ENCODE results near the gene PPP2R3A.
"Not testable (repeated sequence)": the region's sequence is repeated elsewhere in the genome, so short reads cannot be mapped to it uniquely, and the experiment has no call there.

PPP2R3A gene

DNA sequence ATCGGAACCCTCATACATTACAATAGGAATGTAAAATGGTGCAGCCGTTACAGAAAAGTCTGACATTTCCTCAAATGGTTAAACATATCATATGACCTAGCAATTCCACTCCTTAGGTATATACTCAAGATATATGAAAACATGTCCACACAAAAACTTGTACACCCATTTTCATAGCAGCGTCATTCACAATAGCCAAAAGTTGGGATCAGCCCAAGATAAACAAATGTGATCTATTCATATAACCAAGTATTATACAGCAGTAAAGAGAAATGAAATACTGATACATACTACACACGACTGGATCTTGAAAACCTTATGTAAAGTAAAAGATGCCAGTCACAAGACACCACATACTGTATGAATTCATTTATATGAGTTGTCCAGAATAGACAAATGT lies 128.2 kb downstream of the PPP2R3A start:
- no peak for DNase-seq (ENCODE audit: low read depth in 2 of 2)

DNA sequence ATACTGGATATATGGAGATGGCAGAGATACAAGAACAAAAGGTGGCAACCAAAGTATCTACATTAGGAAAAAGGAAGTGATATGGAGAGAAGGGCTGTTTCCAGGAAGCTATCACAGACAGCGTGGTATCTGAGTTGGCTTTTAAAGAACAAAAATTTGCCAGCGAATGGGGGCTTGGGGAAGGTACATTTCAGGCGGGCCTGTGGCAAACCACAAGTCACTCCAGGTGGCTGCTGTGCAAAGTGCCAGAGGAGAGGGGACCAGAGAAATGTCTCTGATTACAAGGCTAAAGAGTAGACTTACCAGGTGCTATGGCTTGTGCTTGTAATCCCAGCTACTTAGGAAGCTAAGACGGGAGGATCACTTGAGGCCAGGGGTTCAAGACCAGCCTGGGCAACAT lies 139.5 kb downstream of the PPP2R3A start:
- no peak for DNase-seq (ENCODE audit: low read depth in 2 of 2)

DNA sequence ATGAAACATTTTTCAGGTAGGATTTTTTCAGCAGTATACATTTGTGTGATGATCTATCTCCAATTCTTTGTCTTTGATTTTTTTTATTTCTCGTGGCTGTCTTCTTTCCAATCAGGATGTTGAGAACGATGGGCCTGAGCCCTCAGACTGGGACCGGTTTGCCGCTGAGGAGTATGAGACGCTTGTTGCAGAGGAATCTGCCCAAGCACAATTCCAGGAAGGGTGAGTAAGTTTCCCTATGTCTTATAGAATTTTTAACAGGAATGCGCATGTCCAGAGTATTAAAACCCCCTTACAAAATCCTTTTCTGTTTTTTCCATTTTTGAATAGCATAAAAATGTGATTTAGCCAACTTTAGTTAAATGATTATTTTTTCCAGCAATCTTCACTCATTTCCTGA lies 140.6 kb downstream of the PPP2R3A start:
- no peak for DNase-seq (ENCODE audit: low read depth in 2 of 2)

DNA sequence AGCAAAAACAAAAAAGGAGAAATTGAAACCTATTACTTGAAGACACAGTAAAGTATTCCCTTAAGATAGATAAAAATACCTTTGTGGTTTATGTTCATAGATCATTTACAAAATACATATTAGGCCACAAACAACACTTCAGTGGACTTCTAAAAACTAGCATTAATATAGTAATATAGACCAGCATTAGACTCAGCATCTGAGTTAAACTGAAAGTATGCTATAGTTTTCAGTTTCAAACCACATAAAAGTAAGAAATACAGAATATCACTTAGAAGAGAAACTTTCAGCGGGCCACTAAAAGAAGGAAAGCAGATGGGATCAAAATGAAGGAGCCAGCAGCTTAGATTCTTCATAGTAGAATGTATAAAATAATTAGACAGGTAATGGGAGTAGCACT lies 144.0 kb downstream of the PPP2R3A start:
- no peak for DNase-seq (ENCODE audit: low read depth in 2 of 2)

DNA sequence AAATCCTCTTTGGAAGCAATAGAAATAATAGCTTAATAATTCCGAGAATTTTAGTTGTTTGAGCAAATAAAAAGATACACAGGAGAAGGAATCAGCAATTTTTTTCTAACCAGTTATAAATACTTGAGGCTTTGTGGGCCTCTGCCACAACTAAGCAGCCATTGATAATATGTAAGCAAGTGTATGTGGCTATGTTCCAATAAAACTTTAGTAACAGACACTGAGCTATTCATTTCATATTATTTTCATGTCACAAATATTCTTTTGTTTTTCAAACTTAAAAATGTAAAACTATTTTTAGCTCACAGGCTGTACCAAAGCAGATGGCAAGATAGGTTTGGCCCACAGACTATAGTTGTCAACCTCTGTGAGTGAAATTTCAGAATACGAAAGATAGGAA lies 145.0 kb downstream of the PPP2R3A start:
- no peak for DNase-seq (ENCODE audit: low read depth in 2 of 2)

DNA sequence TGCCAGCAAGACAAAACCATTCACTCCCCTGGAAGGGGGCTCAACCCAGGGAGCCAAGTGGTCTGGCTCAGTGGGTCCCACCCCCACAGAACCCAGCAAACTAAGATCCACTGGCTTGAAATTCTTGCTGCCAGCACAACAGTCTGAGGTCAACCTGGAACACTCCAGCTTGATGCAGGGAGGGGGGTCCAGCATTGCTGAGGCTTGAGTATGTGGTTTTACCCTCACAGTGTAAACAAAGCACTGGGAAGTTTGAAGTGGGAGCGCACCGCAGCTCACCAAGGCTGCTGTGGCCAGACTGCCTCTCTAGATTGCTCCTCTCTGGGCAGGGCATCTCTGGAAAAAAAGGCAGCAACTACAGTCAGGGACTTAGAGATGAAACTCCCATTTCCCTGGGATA lies 148.9 kb downstream of the PPP2R3A start:
- DNase-seq (ENCODE audit: low read depth in 2 of 2), result no peak

DNA sequence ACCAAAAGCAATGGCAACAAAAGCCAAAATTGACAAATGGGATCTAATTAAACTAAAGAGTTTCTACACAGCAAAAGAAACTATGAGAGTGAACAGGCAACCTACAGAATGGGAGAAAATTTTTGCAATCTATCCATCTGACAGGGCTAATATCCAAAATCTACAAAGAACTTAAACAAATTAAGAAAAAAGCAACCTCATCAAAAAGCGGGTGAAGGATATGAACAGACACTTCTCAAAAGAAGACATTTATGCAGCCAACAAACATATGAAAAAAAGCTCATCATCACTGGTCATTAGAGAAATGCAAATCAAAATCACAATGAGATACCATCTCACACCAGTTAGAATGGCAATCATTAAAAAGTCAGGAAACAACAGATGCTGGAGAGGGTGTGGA lies 153.8 kb downstream of the PPP2R3A start:
- DNase-seq (ENCODE audit: low read depth in 2 of 2), result not testable (repeated sequence)

DNA sequence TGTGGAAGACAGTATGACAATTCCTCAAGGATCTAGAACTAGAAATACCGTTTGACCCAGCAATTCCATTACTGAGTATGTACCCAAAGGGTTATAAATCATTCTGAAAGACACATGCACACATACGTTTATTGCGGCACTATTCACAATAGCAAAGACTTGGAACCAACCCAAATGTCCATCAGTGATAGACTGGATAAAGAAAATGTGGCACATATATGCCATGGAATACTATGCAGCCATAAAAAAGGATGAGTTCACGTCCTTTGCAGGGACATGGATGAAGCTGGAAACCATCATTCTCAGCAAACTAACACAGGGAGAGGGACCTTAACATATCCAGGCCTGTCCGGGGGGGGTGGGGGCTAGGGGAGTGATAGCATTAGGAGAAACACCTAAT lies 154.3 kb downstream of the PPP2R3A start:
- DNase-seq (ENCODE audit: low read depth in 2 of 2), result not testable (repeated sequence)

DNA sequence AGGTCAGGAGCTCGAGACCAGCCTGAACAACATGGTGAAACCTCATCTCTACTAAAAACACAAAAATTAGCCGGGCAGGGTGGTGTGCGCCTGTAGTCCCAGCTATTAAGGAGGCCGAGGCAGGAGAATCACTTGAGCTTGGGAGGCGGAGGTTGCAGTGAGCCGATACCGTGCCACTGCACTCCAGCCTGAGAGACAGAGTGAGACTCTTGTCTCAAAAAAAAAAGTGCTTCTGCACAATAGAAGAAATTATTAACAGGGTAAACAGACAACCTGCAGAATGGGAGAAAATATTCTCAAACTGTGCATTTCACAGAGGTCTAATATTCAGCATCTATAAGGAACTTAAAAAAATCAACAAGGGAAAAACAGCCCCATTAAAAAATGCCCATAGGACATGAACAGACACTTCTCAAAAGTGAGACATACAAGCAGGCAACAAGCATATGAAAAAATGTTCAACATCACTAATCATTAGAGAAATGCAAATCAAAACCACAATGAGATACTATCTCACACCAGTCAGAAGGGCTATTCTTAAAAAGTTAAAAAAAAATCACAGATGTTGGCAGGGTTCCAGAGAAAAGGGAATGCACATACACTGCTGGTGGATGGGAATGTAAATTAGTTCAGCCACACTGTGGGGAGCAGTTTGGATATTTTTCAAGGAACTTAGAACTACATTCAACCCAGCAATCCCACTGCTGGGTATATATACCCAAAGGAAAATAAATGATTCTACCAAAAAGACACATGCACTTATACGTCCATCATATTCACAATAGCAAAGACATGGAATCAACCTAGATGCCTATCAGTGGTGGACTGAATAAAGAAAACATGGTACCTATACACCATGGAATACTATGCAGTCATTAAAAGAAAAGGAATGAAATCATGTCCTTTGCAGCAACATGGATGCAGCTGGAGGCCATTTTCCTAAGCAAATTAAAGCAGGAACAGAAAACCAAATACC lies 155.1 kb downstream of the PPP2R3A start:
- DNase-seq (ENCODE audit: low read depth in 2 of 2), result no peak

DNA sequence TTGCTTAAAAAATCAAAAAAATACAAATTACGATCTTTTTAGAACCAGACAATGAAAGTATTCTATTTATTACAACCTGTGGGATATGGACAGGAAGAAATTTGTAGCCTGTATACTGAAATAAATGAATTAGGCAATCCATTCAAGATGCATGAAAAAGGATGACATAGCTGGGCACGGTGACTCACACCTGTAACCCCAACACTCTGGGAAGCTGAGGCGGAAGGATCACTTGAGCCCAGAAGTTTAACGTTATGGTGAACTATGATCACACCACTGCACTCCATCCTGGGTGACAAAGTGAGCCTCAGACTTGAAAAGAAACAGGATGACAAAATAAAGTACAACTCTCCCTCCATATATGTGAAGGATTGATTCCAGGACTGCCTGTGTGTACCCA lies 156.5 kb downstream of the PPP2R3A start:
- no peak for DNase-seq (ENCODE audit: low read depth in 2 of 2)

DNA sequence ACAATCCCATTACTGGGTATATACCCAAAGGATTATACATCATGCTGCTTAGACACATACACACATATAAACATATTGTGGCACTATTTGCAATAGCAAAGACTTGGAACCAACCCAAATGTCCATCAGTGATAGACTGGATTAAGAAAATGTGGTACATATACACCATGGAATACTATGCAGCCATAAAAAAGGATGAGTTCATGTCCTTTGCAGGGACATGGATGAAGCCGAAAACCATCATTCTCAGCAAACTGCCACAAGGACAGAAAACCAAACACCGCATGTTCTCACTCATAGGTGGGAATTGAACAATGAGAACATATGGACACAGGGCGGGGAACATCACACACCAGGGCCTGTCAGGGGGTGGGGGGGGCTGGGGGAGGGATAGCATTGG lies 166.1 kb downstream of the PPP2R3A start:
- not testable (repeated sequence) for DNase-seq (ENCODE audit: low read depth in 2 of 2)

DNA sequence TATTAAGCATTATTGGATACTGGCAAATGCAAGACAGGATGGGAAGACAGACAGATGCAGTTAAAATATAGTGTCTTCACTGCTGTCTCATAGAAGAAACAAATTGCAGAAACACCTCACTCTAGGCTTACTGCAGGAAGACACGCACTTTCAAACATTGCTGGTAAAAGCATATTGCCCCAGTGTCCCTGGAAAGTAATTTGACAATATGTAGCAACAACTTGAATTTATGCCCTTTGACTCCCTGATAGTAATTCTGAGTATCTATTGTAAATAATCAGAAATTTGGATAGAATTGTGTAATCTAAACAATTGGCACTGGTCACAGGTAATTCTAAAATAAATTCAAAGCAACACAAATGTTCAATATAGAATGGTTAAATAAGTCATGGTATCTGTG lies 168.6 kb downstream of the PPP2R3A start:
- no peak for DNase-seq (ENCODE audit: low read depth in 2 of 2)

DNA sequence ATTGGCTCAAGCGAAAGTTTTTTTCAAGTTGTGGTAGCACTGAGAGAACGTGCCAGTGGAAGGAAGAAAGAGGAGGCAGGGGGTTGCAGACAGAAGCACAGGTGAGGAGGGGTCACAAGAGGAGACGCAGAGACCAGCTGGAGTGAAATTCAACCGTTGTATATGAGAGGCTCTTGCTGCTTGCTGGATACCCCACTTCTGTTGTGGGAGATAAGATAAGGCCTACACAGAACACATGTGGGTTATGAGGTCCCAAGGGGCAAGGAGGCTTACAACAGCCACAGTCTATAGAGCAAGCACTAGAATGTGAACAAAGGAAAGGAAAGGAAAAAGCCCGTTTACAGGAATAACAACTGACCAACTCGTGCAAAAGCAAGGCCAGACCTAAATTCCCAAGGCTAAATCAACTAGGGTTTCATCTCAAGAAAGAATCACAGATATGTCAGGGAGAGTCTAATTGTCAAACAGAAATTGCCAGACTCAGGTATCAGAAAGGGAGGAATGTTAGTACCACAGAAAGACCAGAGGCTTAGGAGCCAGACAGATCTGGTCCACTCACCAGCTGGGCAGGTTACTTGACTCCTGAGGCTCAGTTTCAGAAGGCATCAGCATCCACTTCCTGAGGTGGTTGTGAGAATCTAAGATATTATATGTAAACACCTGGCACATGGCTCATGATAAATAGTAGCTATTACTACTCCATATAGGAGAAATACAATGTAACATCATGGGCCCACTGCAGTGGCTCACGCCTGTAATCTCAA lies 169.7 kb downstream of the PPP2R3A start:
- no peak for DNase-seq (ENCODE audit: low read depth in 2 of 2)

DNA sequence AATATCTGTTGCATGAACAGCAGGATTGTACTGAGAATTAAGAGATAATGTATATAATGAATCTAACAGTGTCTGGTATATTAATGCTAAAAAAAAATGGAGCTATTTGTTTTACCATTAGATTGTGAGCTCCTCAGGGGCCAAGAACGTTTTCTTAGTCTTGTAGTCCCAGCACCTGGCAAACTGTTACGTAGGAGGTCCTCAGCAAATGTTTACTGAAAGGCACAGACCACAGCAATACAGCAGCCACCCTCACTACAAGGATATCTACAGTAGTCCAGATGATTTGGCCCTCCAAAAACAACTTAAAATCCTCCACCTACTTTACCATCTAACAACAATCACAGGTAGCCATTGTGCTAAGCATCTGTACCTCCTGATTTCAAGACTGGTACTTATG lies 170.9 kb downstream of the PPP2R3A start:
- no peak for DNase-seq (ENCODE audit: low read depth in 2 of 2)

DNA sequence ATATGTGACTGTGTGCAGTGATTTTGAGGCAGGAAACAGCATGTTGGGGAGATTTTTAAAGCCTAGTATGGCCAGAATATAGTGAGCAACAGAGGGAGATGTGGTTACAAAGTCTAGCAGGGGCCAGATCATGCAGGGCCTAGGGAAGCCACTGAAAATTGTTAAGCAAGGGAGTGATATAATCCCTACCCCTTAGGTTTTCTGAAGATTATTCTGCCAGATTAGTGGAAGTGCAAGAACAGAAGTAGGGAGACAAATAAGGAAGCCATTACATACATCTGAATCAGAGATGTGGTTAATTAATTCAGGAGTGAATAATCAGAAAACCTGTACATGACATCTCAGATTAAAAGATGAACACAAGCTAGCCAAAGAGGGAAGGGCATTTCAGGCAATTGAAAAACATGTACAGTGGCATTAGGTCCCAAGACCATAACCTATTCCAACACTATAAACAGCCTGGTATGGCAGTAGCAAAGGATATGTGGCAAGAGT lies 175.8 kb downstream of the PPP2R3A start:
- no peak for DNase-seq (ENCODE audit: low read depth in 2 of 2)

DNA sequence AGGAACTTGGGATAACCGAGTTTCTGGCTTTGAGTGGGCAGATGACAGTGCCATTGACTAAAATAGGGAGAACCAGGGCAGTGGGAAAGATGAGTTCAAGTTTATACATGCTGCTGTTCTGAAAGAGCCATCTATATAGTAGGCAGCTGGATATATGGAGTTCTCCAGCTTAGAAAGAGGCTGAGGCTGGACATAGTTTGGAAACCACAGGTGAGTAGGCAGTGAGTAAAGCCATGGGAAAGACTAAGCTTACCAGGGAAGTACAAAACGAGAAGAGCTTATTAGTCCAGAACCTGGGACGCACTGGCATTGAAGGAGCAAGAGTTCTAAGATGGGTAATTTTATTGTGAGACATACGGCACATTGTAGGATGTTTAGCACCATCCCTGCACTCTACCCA lies 176.4 kb downstream of the PPP2R3A start:
- no peak for DNase-seq (ENCODE audit: low read depth in 2 of 2)

DNA sequence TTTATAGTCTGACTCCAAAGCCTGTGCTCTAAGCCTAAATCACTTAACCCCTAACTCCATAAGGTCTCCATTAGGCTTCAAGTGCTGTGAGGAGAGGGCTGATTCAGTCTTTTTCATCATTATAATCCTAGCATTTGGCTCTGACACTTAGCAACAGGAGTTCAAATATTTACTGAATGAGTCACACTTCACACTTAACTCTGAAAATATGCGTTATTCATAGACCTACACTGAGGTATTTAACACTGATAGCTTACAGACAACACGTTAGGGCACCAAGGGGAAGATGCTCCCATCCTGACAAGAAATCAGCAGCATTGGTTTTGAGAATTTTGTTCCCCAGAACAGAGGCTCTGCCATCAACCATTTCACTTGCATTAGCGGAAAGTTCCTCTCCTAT lies 177.1 kb downstream of the PPP2R3A start:
- no peak for DNase-seq (ENCODE audit: low read depth in 2 of 2)

DNA sequence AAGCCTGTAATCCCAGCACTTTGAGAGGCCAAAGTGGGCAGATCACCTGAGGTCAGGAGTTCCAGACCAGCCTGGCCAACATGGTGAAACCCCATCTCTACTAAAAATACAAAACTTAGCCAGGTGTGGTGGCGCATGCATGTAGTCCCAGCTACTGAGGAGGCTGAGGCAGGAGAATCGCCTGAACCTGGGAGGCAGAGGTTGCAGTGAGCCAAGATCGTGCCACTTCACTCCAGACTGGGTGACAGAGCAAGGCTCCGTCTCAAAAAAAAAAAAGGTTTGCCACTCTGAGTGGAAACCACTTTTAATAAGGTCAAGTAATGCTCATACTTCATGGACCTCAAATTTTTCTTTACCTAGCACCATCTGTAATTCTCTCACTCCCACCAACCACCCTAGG lies 178.9 kb downstream of the PPP2R3A start:
- DNase-seq (ENCODE audit: low read depth in 2 of 2), result not testable (repeated sequence)

DNA sequence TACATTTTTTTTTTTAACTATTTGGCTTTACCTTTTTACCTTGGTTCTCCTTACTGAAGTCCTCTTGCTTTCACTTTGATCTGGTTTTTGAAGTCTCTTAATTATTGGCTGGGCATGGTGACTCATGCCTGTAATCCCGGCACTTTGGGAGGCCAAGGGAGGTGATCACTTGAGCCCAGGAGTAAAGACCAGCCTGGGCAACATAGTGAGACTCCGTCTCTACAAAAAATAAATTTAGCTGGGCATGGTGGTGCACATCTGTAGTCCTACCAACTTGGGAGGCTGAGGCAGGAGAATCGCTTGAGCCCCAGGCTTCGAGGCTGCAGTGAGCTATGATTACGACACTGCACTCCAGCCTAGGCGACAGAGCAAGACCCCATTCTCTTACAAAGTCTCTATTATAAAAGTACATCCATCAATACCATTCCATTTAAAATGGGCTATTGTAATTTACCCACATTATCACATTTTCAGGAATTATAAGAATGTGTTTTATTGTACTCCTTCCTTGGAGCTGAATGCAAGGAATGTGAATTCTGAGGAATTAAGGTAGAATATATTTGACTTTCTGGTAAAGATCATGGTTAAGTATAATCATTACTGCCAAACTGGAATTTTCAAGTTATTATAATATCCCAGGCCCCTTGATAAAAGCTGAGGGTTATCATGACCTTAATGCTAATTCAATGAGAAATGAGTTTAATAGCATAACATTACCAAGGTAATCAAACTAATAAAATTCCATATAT lies 181.6 kb downstream of the PPP2R3A start:
- DNase-seq (ENCODE audit: low read depth in 2 of 2), result no peak

DNA sequence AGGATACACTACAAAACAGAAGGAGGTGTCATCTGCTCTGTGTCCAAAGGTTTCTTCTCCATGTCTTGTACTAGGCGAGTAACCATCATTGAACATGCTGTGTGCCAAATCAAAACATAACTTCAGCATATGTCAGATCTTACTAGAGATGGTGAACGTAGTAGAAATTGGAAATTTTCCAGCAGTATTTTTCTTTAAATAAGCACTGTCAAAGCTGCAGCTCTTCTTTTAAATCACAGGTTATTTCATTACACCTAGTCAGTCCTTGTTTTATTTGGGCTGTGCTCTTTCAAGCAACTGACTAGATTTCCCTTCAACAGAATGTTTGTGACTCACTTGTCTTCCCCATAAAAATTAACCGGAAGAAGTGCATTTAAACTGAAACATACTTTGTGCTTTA lies 184.1 kb downstream of the PPP2R3A start:
- DNase-seq (ENCODE audit: low read depth in 2 of 2), result no peak

DNA sequence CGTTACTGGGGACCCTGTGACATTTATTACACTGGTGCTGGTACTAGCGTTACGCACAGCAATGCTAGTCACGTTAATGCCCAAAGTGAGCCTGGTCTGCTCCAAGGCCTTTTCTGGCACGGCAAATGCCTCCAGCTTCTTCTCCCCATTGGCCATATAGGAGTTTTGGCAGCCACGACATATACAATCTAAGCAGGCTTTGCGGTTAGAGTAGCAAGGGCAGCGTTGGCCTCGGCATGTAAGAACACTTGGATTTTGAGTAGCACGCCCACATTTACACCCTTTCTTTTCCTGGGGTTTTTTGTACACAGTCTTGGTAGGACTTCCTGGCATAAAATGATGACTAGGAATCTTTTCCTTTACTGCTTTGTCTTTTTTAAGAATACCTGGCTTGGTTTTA lies 185.7 kb downstream of the PPP2R3A start:
- no peak for DNase-seq (ENCODE audit: low read depth in 2 of 2)
